Neural progenitor cell (in vitro differentiated cells): ENCODE results near the gene RUSC1.

Experiments
- CTCF ChIP-seq: fragments of 200-600 bp; sonication (generic); IDR thresholded peaks from 2 replicates; pipeline ENCODE4 v1.5.1; 2017; ENCODE audit warnings: antibody characterized with exemption, mild to moderate bottlenecking
- EZH2 ChIP-seq: fragments of 200-600 bp; sonication (generic); IDR thresholded peaks from 2 replicates; pipeline ENCODE4 v1.6.1; 2017; ENCODE audit warnings: antibody characterized with exemption, mild to moderate bottlenecking, moderate library complexity

- TF ChIP-seq CTCF (no peak), EZH2 (no peak)
Observed at GRCh38 chr1:155304558-155305063, 16.1 kb upstream of the RUSC1 start.
